ENCODE data around the gene ZNF764.
"Not testable (repeated sequence)": the region's sequence is repeated elsewhere in the genome, so short reads cannot be mapped to it uniquely, and the experiment has no call there.

Gene ZNF764

GRCh38 chr16:30552956-30553355 is 5.2 kb downstream of the ZNF764 start:
- Mint-ChIP-seq H3K4me3 (no peak overlapping the region), H3K27ac (peak overlapping the region; percentile 97), H3K4me1 (peaks cover 70% of the 10 kb centered on the region), H3K27me3 (no peaks in the 10 kb centered on the region), H3K36me3 (peaks cover 34% of the 10 kb centered on the region), H3K9me3 (no peaks in the 10 kb centered on the region)
- DNase-seq, result no peak
- CTCF ChIA-PET, result interaction anchor here (4.1 kb wide), 1 partner anchor 17 kb away, joined by 28 read pairs; the partner anchor contains the start of gene ZNF747

GRCh38 chr16:30551781-30552180 is 6.4 kb downstream of the ZNF764 start:
- Mint-ChIP-seq H3K36me3 (peaks cover 30% of the 10 kb centered on the region), H3K27me3 (no peaks in the 10 kb centered on the region), H3K9me3 (no peaks in the 10 kb centered on the region), H3K27ac (peak overlapping the region; percentile 97), H3K4me3 (peak overlapping the region; percentile 68), H3K4me1 (peaks cover 67% of the 10 kb centered on the region)
- peak; percentile 85 for DNase-seq
- CTCF ChIA-PET, result interaction anchor here (0.6 to 4.1 kb wide), 3 partner anchors 16 to 77 kb away, joined by 3 to 28 read pairs (median 4); partner anchors contain the start of genes ZNF747 and ZNF785

- Mint-ChIP-seq H3K27ac (peak overlapping the region; percentile 4), H3K36me3 (peaks cover 10% of the 10 kb centered on the region), H3K4me3 (no peak overlapping the region), H3K4me1 (peaks cover 45% of the 10 kb centered on the region), H3K27me3 (no peaks in the 10 kb centered on the region), H3K9me3 (no peaks in the 10 kb centered on the region)
- no peak for DNase-seq
- CTCF ChIA-PET, result no interaction called here
These were observed 9.5 kb downstream of the ZNF764 start for GRCh38 chr16:30548416-30549253.

GRCh38 chr16:30546115-30546514 is 12.1 kb downstream of the ZNF764 start:
- H3K4me1 Mint-ChIP-seq, result peaks cover 20% of the 10 kb centered on the region
- CTCF ChIA-PET, result interaction anchor here (1.2 to 1.7 kb wide), 2 partner anchors 10 to 12 kb away, joined by 3 to 5 read pairs; partner anchors contain the start of gene ZNF747
- no peaks in the 10 kb centered on the region for H3K9me3 Mint-ChIP-seq
- H3K4me3 Mint-ChIP-seq, result no peak overlapping the region
- H3K36me3 Mint-ChIP-seq, result no peaks in the 10 kb centered on the region
- no peaks in the 10 kb centered on the region for H3K27me3 Mint-ChIP-seq
- DNase-seq, result no peak
- H3K27ac Mint-ChIP-seq, result no peak overlapping the region

GRCh38 chr16:30543067-30543466 is 15.1 kb downstream of the ZNF764 start:
- Mint-ChIP-seq H3K4me3 (no peak overlapping the region), H3K27ac (no peak overlapping the region), H3K9me3 (no peaks in the 10 kb centered on the region), H3K27me3 (no peaks in the 10 kb centered on the region), H3K36me3 (peaks cover under 1% of the 10 kb centered on the region), H3K4me1 (peaks cover 2% of the 10 kb centered on the region)
- DNase-seq, result no peak
- CTCF ChIA-PET, result interaction anchor here (2.0 kb wide), 1 partner anchor 8 kb away, joined by 6 read pairs; the partner anchor contains the start of gene ZNF747

GRCh38 chr16:30541502-30542329 is 16.5 kb downstream of the ZNF764 start:
- H3K36me3 Mint-ChIP-seq, result peaks cover 12% of the 10 kb centered on the region
- no peak overlapping the region for H3K27ac Mint-ChIP-seq
- no peak for DNase-seq
- no peaks in the 10 kb centered on the region for H3K9me3 Mint-ChIP-seq
- no peaks in the 10 kb centered on the region for H3K27me3 Mint-ChIP-seq
- peaks cover 11% of the 10 kb centered on the region for H3K4me1 Mint-ChIP-seq
- no peak overlapping the region for H3K4me3 Mint-ChIP-seq
- CTCF ChIA-PET, result interaction anchor here (1.0 kb wide), 1 partner anchor 57 kb away, joined by 3 read pairs; no protein-coding TSS in a partner anchor

- H3K4me3 Mint-ChIP-seq, DNase-seq, H3K9me3 Mint-ChIP-seq, H3K27ac Mint-ChIP-seq, H3K27me3 Mint-ChIP-seq: not testable (repeated sequence)
- CTCF ChIA-PET, result interaction anchor here (1.0 kb wide), 1 partner anchor 58 kb away, joined by 3 read pairs; no protein-coding TSS in a partner anchor
- Mint-ChIP-seq H3K36me3 (peaks cover 18% of the 10 kb centered on the region), H3K4me1 (peaks cover 18% of the 10 kb centered on the region)
These were observed 17.2 kb downstream of the ZNF764 start for GRCh38 chr16:30540916-30541464.

- CTCF ChIA-PET, result interaction anchor here (0.6 to 1.0 kb wide), 4 partner anchors 11 to 217 kb away, joined by 3 read pairs; no protein-coding TSS in a partner anchor
- not testable (repeated sequence) for H3K27me3 Mint-ChIP-seq
These were observed 18.1 kb downstream of the ZNF764 start for GRCh38 chr16:30539986-30540526.

GRCh38 chr16:30539000-30539964 is 18.9 kb downstream of the ZNF764 start:
- H3K36me3 Mint-ChIP-seq, result peaks cover 24% of the 10 kb centered on the region
- no peak overlapping the region for H3K27ac Mint-ChIP-seq
- H3K4me3 Mint-ChIP-seq, result no peak overlapping the region
- H3K27me3 Mint-ChIP-seq, result no peaks in the 10 kb centered on the region
- DNase-seq, result no peak
- H3K4me1 Mint-ChIP-seq, result peaks cover 28% of the 10 kb centered on the region
- no peaks in the 10 kb centered on the region for H3K9me3 Mint-ChIP-seq
- CTCF ChIA-PET, result interaction anchor here (0.6 to 1.0 kb wide), 4 partner anchors 11 to 218 kb away, joined by 3 read pairs; no protein-coding TSS in a partner anchor

More at GRCh38 chr16:30539986-30540526, 18.1 kb downstream of the ZNF764 start:
- H3K4me3 Mint-ChIP-seq, H3K27ac Mint-ChIP-seq, H3K9me3 Mint-ChIP-seq, DNase-seq: not testable (repeated sequence)
- Mint-ChIP-seq H3K4me1 (peaks cover 25% of the 10 kb centered on the region), H3K36me3 (peaks cover 19% of the 10 kb centered on the region)

GRCh38 chr16:30536391-30537024 is 21.7 kb downstream of the ZNF764 start:
- DNase-seq, H3K27me3 Mint-ChIP-seq, H3K9me3 Mint-ChIP-seq: not testable (repeated sequence)
- Mint-ChIP-seq H3K36me3 (peaks cover 30% of the 10 kb centered on the region), H3K27ac (peak overlapping the region; percentile 97), H3K4me3 (peak overlapping the region; percentile 86), H3K4me1 (peaks cover 36% of the 10 kb centered on the region)
- CTCF ChIA-PET, result interaction anchor here (1.0 to 4.1 kb wide), 15 partner anchors 17 to 127 kb away, joined by 3 to 42 read pairs (median 7); partner anchors contain the start of genes DCTPP1, ZNF764 and ZNF785

- Mint-ChIP-seq H3K36me3 (peaks cover 30% of the 10 kb centered on the region), H3K9me3 (no peaks in the 10 kb centered on the region), H3K27me3 (no peaks in the 10 kb centered on the region), H3K27ac (peak overlapping the region; percentile 97), H3K4me3 (peak overlapping the region; percentile 86), H3K4me1 (peaks cover 41% of the 10 kb centered on the region)
- peak; percentile 78 for DNase-seq
- CTCF ChIA-PET, result interaction anchor here (0.7 to 4.1 kb wide), 25 partner anchors 8 to 126 kb away, joined by 3 to 42 read pairs (median 5); partner anchors contain the start of genes DCTPP1, ITGAL, ZNF688 and ZNF689
These were observed 22.4 kb downstream of the ZNF764 start for GRCh38 chr16:30535777-30536190.
